RWPE2 (cell line): Measurements from ENCODE around the gene MBNL2.
A peak's percentile ranks its signal among the peaks of the same experiment; 100 is the strongest.

Experiments used
- ATAC-seq: fragments of 200-7000 bp; cut with Tn5 transposase; 3 replicates; pipeline ENCODE4 v1.9.1; 2021; ENCODE audit warnings: low read depth
- DNase-seq: peaks from one replicate; pipeline ENCODE4 v3.0.0-alpha.2; 2020; ENCODE audit warnings: low spot score
- H3K27ac ChIP-seq: fragments of 450-650 bp; 2 replicates; pipeline ENCODE4 v1.5.1; 2017; ENCODE audit warnings: mild to moderate bottlenecking; ENCODE audit not compliant: poor library complexity, severe bottlenecking
- H3K27me3 ChIP-seq: fragments of 250-450 bp; sonication (Bioruptor Pico); 2 replicates; pipeline ENCODE4 v1.5.1; 2021; ENCODE audit warnings: mild to moderate bottlenecking, moderate library complexity; ENCODE audit not compliant: insufficient read depth, poor library complexity, severe bottlenecking
- H3K36me3 ChIP-seq: fragments of 250-450 bp; sonication (Bioruptor Pico); 2 replicates; pipeline ENCODE4 v1.5.1; 2020; ENCODE audit warnings: low read depth, mild to moderate bottlenecking, moderate library complexity
- H3K4me1 ChIP-seq: fragments of 250-450 bp; sonication (Bioruptor Pico); 2 replicates; pipeline ENCODE4 v1.5.1; 2021; ENCODE audit warnings: mild to moderate bottlenecking, moderate library complexity; ENCODE audit not compliant: insufficient read depth, poor library complexity, severe bottlenecking
- H3K4me3 ChIP-seq: fragments of 250-450 bp; sonication (Bioruptor Pico); 2 replicates; pipeline ENCODE4 v1.5.1; 2021; ENCODE audit warnings: mild to moderate bottlenecking, moderate library complexity; ENCODE audit not compliant: severe bottlenecking
- H3K9me3 ChIP-seq: fragments of 250-450 bp; sonication (Bioruptor Pico); 2 replicates; pipeline ENCODE4 v1.5.1; 2021; ENCODE audit warnings: mild to moderate bottlenecking, moderate library complexity; ENCODE audit not compliant: severe bottlenecking
- TF ChIP-seq, protein P1 (sequence below): fragments of 450-650 bp; IDR thresholded peaks from one replicate; pipeline ENCODE4 v1.5.1; 2017; ENCODE audit warnings: mild to moderate bottlenecking, moderate library complexity; ENCODE audit not compliant: poor library complexity, severe bottlenecking

The MBNL2 gene

DNA sequence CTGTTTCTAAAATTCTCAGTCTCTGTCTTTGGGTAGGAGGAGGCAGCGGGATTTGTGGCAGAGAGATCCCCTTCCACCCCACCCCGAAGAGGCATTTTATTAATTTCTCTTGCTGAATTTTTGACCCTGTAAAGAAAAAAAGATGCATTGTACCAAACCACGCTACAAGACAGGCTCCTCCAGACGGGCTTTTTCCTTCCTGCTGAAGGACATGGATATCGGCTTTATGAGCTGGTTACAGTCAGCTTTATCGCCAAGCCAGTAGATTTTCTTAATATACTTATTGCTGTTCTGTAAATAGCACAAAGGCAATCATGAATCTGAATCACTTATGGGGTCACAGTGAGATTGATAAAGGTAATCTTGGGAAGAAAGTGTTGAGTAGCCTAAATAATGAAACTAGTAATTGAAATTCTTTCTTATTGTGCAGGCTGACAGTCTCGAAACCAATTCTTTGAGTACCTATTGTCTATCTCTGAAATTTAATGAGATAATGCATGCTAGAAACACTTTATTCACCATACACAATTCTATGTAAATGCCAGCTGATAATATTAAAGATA lies 24.5 kb downstream of the MBNL2 start:
- ATAC-seq = no peak
- H3K4me1 ChIP-seq = peaks cover 21% of the 10 kb centered on the region
- H3K27ac ChIP-seq = no peak overlapping the region
- TF ChIP-seq, protein P1, sequence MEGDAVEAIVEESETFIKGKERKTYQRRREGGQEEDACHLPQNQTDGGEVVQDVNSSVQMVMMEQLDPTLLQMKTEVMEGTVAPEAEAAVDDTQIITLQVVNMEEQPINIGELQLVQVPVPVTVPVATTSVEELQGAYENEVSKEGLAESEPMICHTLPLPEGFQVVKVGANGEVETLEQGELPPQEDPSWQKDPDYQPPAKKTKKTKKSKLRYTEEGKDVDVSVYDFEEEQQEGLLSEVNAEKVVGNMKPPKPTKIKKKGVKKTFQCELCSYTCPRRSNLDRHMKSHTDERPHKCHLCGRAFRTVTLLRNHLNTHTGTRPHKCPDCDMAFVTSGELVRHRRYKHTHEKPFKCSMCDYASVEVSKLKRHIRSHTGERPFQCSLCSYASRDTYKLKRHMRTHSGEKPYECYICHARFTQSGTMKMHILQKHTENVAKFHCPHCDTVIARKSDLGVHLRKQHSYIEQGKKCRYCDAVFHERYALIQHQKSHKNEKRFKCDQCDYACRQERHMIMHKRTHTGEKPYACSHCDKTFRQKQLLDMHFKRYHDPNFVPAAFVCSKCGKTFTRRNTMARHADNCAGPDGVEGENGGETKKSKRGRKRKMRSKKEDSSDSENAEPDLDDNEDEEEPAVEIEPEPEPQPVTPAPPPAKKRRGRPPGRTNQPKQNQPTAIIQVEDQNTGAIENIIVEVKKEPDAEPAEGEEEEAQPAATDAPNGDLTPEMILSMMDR = no peak
- H3K4me3 ChIP-seq = no peak overlapping the region
- DNase-seq = no peak
- H3K27me3 ChIP-seq = no peaks in the 10 kb centered on the region
- peaks cover 5% of the 10 kb centered on the region; the same call in 1 of the 2 replicates for H3K36me3 ChIP-seq
- H3K9me3 ChIP-seq = no peaks in the 10 kb centered on the region

DNA sequence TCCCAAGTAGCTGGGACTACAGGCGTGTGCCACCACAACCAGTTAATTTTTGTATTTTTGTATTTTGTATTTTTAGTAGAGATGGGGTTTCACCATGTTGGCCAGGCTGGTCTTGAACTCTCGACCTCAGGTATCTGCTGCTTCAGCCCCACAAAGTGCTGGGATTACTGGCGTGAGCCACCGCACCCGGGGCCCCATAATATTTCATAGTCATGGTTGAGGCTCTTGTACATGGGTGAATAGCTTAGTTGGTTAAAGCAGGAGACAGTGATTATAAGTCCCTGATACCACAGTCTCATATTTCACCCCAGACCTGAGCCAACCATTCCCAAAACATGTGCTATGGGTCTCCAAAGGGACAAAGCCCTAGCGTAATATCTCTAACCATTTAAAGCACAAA lies 26.1 kb downstream of the MBNL2 start:
- no peak for ATAC-seq
- Histone ChIP-seq H3K27me3 (no peaks in the 10 kb centered on the region), H3K4me1 (peaks cover 27% of the 10 kb centered on the region), H3K27ac (no peak overlapping the region), H3K36me3 (peaks cover 5% of the 10 kb centered on the region; the same call in 1 of the 2 replicates), H3K4me3 (no peak overlapping the region), H3K9me3 (no peaks in the 10 kb centered on the region)
- TF ChIP-seq, protein P1 = no peak
- no peak for DNase-seq

DNA sequence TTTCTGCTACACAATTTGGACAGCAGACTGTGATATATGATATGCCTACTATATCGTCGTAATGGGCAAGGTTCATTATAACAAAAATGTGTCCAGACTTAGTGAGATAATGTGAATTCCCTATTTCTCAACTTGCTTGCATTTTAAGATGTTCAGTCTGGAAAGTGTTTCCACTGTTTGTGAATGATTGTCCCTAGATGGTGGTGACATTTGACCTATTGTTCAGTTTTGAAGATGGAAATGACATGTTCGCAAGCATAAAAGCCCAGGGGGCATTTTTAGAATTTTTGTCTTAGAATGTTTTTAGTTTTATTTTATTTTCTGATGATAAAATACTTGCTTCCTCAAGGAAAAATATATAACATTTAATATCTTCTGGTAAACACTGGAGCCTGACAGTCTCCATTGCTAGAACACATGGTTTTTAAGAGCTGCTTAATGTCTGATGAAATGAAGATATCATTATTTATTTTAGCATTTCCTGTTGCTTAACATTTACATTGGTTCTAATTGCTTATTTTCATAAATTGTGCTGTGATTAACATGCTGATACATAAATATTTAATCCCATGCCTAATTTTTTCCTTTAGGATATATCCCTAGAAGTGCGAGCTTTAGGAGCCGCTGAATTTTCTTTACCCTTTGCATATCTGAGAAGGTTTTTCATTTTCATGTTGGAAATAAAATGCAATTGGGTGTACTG lies 27.1 kb downstream of the MBNL2 start:
- ATAC-seq (no peak), DNase-seq (no peak)
- Histone ChIP-seq H3K9me3 (no peaks in the 10 kb centered on the region), H3K36me3 (peaks cover 5% of the 10 kb centered on the region; the same call in 1 of the 2 replicates), H3K27me3 (no peaks in the 10 kb centered on the region), H3K4me1 (peaks cover 33% of the 10 kb centered on the region), H3K4me3 (no peak overlapping the region), H3K27ac (peak overlapping the region; percentile 9)
- TF ChIP-seq, protein P1 = no peak

DNA sequence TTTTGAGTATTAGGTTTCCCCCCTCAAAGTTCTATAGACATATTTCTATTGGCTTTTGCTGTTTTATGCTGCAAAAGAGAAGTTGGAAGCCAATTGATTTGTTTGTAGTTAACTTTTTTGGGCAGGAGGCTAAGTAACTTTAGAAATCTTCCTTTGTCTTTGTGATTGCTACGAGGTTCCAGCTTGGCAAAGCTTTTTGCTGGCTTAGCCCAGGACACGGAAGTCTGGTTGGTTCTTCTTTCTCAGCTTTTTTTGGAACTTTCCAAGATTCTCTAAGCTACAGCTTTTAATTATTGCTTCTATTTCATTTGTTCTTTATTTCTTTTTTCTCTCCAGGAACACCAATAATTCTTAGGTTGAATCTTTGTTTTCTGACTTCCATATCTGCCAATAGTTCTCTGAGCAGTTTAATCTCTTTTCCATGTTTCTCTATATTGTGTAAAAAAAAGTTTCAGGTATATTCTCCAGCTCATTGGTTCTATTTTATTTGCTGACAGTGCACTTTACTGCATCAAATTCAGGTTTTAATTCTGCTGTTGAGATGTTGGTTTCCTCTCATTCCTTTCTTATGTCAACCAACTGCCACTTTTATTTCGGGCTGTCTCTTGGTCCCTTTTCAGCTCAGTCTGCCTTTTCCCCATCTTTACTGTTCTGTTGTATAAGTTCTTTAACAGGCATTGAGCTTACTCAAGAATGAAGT lies 27.8 kb downstream of the MBNL2 start:
- Histone ChIP-seq H3K36me3 (peaks cover 5% of the 10 kb centered on the region; the same call in 1 of the 2 replicates), H3K27me3 (no peaks in the 10 kb centered on the region), H3K4me3 (no peak overlapping the region), H3K27ac (peak overlapping the region; percentile 9), H3K9me3 (no peaks in the 10 kb centered on the region), H3K4me1 (peaks cover 39% of the 10 kb centered on the region)
- DNase-seq (no peak), ATAC-seq (no peak)
- TF ChIP-seq, protein P1 = no peak
